GM23338 (cell line): ENCODE results near the gene IL1RAPL2. TPM values are rescaled to one million over a fixed set of nuclear protein-coding genes. Genes with fewer than 3 reads are reported as not detected.

ENCODE experiments used
- ATAC-seq: fragments of 200-7000 bp; cut with Tn5 transposase; 3 replicates; pipeline ENCODE4 v1.9.1; 2020
- DNase-seq: peaks from one replicate; pipeline ENCODE4 v3.0.0-alpha.2; 2015; ENCODE audit warnings: low spot score
- H2AFZ ChIP-seq: fragments of 200-600 bp; sonication (generic); 2 replicates; pipeline ENCODE4 v1.8.0; 2016; ENCODE audit warnings: antibody characterized with exemption, mild to moderate bottlenecking, moderate library complexity
- H3F3A ChIP-seq: fragments of 200-600 bp; sonication (generic); replicated peaks from 2 replicates; pipeline ENCODE4 v1.8.0; 2017; ENCODE audit warnings: antibody characterized with exemption, mixed run types, low read depth
- H3K27ac ChIP-seq: fragments of 200-600 bp; sonication (generic); 2 replicates; pipeline ENCODE4 v1.6.1; 2016; ENCODE audit warnings: low read depth
- H3K27me3 ChIP-seq: fragments of 200-600 bp; sonication (generic); 2 replicates; pipeline ENCODE4 v1.8.0; 2016; ENCODE audit warnings: mild to moderate bottlenecking, mixed run types, moderate library complexity; ENCODE audit not compliant: insufficient read depth
- H3K36me3 ChIP-seq: fragments of 200-600 bp; sonication (generic); 2 replicates; pipeline ENCODE4 v1.8.0; 2016; ENCODE audit warnings: mild to moderate bottlenecking; ENCODE audit not compliant: insufficient read depth
- H3K4me1 ChIP-seq: fragments of 200-600 bp; sonication (generic); 2 replicates; pipeline ENCODE4 v1.8.0; 2016; ENCODE audit warnings: mild to moderate bottlenecking, moderate library complexity; ENCODE audit not compliant: insufficient read depth
- H3K4me2 ChIP-seq: fragments of 200-600 bp; sonication (generic); 2 replicates; pipeline ENCODE4 v1.7.1; 2017; ENCODE audit warnings: mixed run types
- H3K4me3 ChIP-seq: fragments of 200-600 bp; sonication (generic); 2 replicates; pipeline ENCODE4 v1.6.1; 2016; ENCODE audit warnings: mixed run types
- H3K79me2 ChIP-seq: fragments of 200-600 bp; sonication (generic); replicated peaks from 2 replicates; pipeline ENCODE4 v1.8.0; 2017; ENCODE audit warnings: mild to moderate bottlenecking; ENCODE audit not compliant: insufficient read depth
- H3K9me2 ChIP-seq: fragments of 200-600 bp; sonication (generic); 2 replicates; pipeline ENCODE4 v1.8.0; 2017; ENCODE audit not compliant: insufficient read depth
- H4K20me1 ChIP-seq: fragments of 200-600 bp; sonication (generic); replicated peaks from 2 replicates; pipeline ENCODE4 v1.8.0; 2017; ENCODE audit warnings: mild to moderate bottlenecking; ENCODE audit not compliant: insufficient read depth
- H3K27ac Mint-ChIP-seq: 2 replicates; pipeline ENCODE4 v1.8.0; 2020; ENCODE audit warnings: inconsistent platforms, mild to moderate bottlenecking, moderate library complexity, mixed read lengths
- H3K27me3 Mint-ChIP-seq: 3 replicates; pipeline ENCODE4 v1.8.0; 2022; ENCODE audit warnings: low read depth, mild to moderate bottlenecking, moderate library complexity, mixed read lengths, inconsistent platforms; ENCODE audit not compliant: insufficient read depth, poor library complexity
- H3K36me3 Mint-ChIP-seq: 3 replicates; pipeline ENCODE4 v1.8.0; 2021; ENCODE audit warnings: low read depth, mild to moderate bottlenecking, inconsistent platforms, moderate library complexity, mixed read lengths
- H3K4me1 Mint-ChIP-seq: 3 replicates; pipeline ENCODE4 v1.8.0; 2020; ENCODE audit warnings: mild to moderate bottlenecking, inconsistent platforms, mixed read lengths
- H3K4me3 Mint-ChIP-seq: 3 replicates; pipeline ENCODE4 v1.8.0; 2021; ENCODE audit warnings: moderate library complexity, mild to moderate bottlenecking, inconsistent platforms, mixed read lengths
- H3K9me3 Mint-ChIP-seq: 3 replicates; pipeline ENCODE4 v1.8.0; 2020; ENCODE audit warnings: moderate library complexity, mild to moderate bottlenecking, inconsistent platforms, mixed read lengths
- CREB1 ChIP-seq: fragments of 250-450 bp; sonication (Bioruptor Pico); IDR thresholded peaks from 2 replicates; pipeline ENCODE4 v1.5.0; 2020; ENCODE audit warnings: low read depth, mild to moderate bottlenecking, moderate library complexity
- CTCF ChIP-seq, 2 experiments: fragments of 200-600 bp in 1 of 2; sonication (generic) in 1 of 2; conservative IDR thresholded peaks; 2 replicates each; pipeline versions ENCODE4 v1.5.1 to v1.6.1; 2016 to 2017; ENCODE audit warnings: antibody characterized with exemption in 2 of 2, low read depth in 2 of 2, mild to moderate bottlenecking in 2 of 2, moderate library complexity in 1 of 2
- EZH2 ChIP-seq: fragments of 200-600 bp; sonication (generic); IDR thresholded peaks from one replicate; pipeline ENCODE4 v1.8.0; 2017; ENCODE audit warnings: antibody characterized with exemption, mild to moderate bottlenecking, low read depth; ENCODE audit not compliant: unreplicated experiment
- JUNB ChIP-seq: IDR thresholded peaks from one replicate; pipeline ENCODE4 v1.6.1; 2016; ENCODE audit warnings: antibody characterized with exemption; ENCODE audit not compliant: unreplicated experiment
- NANOG ChIP-seq: IDR thresholded peaks from 2 replicates; pipeline ENCODE4 v1.6.1; 2016; ENCODE audit warnings: antibody characterized with exemption, borderline replicate concordance
- STAT1 ChIP-seq: IDR thresholded peaks from one replicate; pipeline ENCODE4 v1.6.1; 2016; ENCODE audit warnings: antibody characterized with exemption; ENCODE audit not compliant: unreplicated experiment
- ZNF114 ChIP-seq: fragments of 250-450 bp; sonication (Bioruptor Pico); IDR thresholded peaks from 2 replicates; pipeline ENCODE4 v1.5.0; 2020; ENCODE audit warnings: mild to moderate bottlenecking, moderate library complexity
- ZNF331 ChIP-seq: fragments of 250-450 bp; sonication (Bioruptor Pico); IDR thresholded peaks from 2 replicates; pipeline ENCODE4 v1.5.0; 2020; ENCODE audit warnings: low read depth, mild to moderate bottlenecking, moderate library complexity
- polyA plus RNA-seq: library from polyadenylated mRNA; unstranded; fragments of >200 nt; fragmentation: Nextera tagmentation; extraction: Ambion mirVana; gene quantifications from 2 replicates; pipeline ENCODE4 v1.2.1, GENCODE V29; 2016
- total RNA-seq: library from RNA; depleted of rRNA; stranded (reverse); fragments of >200 nt; shearing (Covaris generic); gene quantifications from 2 replicates; pipeline ENCODE4 v1.2.3, GENCODE V29; 2014
- TF ChIP-seq, protein P1 (sequence below): IDR thresholded peaks from 2 replicates; pipeline ENCODE4 v1.6.1; 2016; ENCODE audit warnings: antibody characterized with exemption

Gene IL1RAPL2
- total and polyA plus RNA-seq, 2 experiments from 2014 or later, result 0.80 to 0.94 TPM

- TF ChIP-seq, protein P1, sequence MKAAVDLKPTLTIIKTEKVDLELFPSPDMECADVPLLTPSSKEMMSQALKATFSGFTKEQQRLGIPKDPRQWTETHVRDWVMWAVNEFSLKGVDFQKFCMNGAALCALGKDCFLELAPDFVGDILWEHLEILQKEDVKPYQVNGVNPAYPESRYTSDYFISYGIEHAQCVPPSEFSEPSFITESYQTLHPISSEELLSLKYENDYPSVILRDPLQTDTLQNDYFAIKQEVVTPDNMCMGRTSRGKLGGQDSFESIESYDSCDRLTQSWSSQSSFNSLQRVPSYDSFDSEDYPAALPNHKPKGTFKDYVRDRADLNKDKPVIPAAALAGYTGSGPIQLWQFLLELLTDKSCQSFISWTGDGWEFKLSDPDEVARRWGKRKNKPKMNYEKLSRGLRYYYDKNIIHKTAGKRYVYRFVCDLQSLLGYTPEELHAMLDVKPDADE, result no peak
- no peak for TF ChIP-seq EZH2
- no peak for TF ChIP-seq ZNF114 (CRISPR knock-in tag)
These were observed 550.5 kb downstream of the IL1RAPL2 start (continued) for GRCh38 chrX:105116486-105116885.

DNA sequence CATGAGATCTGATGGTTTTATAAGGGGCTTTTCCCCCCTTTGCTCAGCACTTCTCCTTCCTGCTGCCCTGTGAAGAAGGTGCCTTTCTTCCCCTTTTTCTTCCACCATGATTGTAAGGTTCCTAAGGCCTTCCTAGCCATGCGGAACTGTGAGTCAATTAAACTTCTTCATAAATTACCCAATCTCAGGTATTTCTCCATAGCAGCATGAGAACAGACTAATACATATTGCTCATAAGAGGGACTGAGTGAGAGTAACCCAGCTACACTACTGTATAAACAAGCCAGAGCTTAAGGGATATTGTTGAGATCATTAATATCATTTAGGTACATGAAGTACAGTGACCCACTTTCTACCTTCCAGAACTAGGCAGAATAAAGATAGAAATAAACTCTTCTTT lies 551.6 kb downstream of the IL1RAPL2 start:
- no peak for ATAC-seq
- Mint-ChIP-seq H3K4me3 (no peak overlapping the region), H3K9me3 (0 out of 3 replicates have a peak, but pooled peaks cover 4% of the 10 kb centered on the region)

GRCh38 chrX:105120463-105120862 lies 554.5 kb downstream of the IL1RAPL2 start:
- Histone ChIP-seq H3K4me1 (no peaks in the 10 kb centered on the region), H3K9me2 (no peaks in the 10 kb centered on the region), H3K36me3 (no peaks in the 10 kb centered on the region), H2AFZ (no peak overlapping the region), H3K4me3 (no peak overlapping the region), H3K79me2 (no peaks in the 10 kb centered on the region), H3K27ac (no peak overlapping the region), H4K20me1 (no peaks in the 10 kb centered on the region), H3K27me3 (no peaks in the 10 kb centered on the region), H3F3A (no peaks in the 10 kb centered on the region), H3K4me2 (no peak overlapping the region)
- no peak for TF ChIP-seq STAT1
- TF ChIP-seq CREB1 (CRISPR knock-in tag), result no peak
- no peak for TF ChIP-seq ZNF114 (CRISPR knock-in tag)
- TF ChIP-seq, protein P1, result no peak
- no peak for TF ChIP-seq ZNF331 (CRISPR knock-in tag)
- TF ChIP-seq CTCF (conservative IDR thresholded peaks at IDR 0.05; ENCODE audit: low read depth in 2 of 2), result no peak
- TF ChIP-seq NANOG, result no peak
- TF ChIP-seq JUNB, result no peak
- ATAC-seq (no peak), DNase-seq (no peak)
- no peaks in the 10 kb centered on the region for H3K9me3 Mint-ChIP-seq
- H3K36me3 Mint-ChIP-seq, result peaks cover 2% of the 10 kb centered on the region; the same call in 2 of the 3 replicates
- no peaks in the 10 kb centered on the region for H3K4me1 Mint-ChIP-seq
- H3K4me3 Mint-ChIP-seq, result no peak overlapping the region
- no peak overlapping the region for H3K27ac Mint-ChIP-seq
- no peaks in the 10 kb centered on the region for H3K27me3 Mint-ChIP-seq

More for the DNA sequence above, 551.6 kb downstream of the IL1RAPL2 start:
- Mint-ChIP-seq H3K4me1 (no peaks in the 10 kb centered on the region), H3K27ac (no peak overlapping the region), H3K36me3 (peaks cover 2% of the 10 kb centered on the region; the same call in 2 of the 3 replicates), H3K27me3 (no peaks in the 10 kb centered on the region)
- Histone ChIP-seq H3K4me1 (no peaks in the 10 kb centered on the region), H3K4me2 (no peak overlapping the region), H4K20me1 (no peaks in the 10 kb centered on the region), H3K9me2 (no peaks in the 10 kb centered on the region), H3K27ac (no peak overlapping the region), H3F3A (no peaks in the 10 kb centered on the region), H2AFZ (no peak overlapping the region), H3K27me3 (no peaks in the 10 kb centered on the region), H3K4me3 (no peak overlapping the region), H3K79me2 (no peaks in the 10 kb centered on the region), H3K36me3 (no peaks in the 10 kb centered on the region)
- DNase-seq, result no peak
- no peak for TF ChIP-seq CREB1 (CRISPR knock-in tag)
- TF ChIP-seq, protein P1, result no peak
